Smooth muscle cell of the umbilical artery (primary cell): ENCODE measurements around the gene KIDINS220. TPM values are rescaled to one million over a fixed set of nuclear protein-coding genes. Genes with fewer than 3 reads are reported as not detected.

Experiments
- total RNA-seq: library from RNA; depleted of rRNA; stranded (reverse); fragments of >200 nt; gene quantifications from 2 replicates; pipeline ENCODE4 v1.2.3, GENCODE V29; 2014

The KIDINS220 gene
- 76.0 and 83.7 TPM in 2 replicates for total RNA-seq

DNA sequence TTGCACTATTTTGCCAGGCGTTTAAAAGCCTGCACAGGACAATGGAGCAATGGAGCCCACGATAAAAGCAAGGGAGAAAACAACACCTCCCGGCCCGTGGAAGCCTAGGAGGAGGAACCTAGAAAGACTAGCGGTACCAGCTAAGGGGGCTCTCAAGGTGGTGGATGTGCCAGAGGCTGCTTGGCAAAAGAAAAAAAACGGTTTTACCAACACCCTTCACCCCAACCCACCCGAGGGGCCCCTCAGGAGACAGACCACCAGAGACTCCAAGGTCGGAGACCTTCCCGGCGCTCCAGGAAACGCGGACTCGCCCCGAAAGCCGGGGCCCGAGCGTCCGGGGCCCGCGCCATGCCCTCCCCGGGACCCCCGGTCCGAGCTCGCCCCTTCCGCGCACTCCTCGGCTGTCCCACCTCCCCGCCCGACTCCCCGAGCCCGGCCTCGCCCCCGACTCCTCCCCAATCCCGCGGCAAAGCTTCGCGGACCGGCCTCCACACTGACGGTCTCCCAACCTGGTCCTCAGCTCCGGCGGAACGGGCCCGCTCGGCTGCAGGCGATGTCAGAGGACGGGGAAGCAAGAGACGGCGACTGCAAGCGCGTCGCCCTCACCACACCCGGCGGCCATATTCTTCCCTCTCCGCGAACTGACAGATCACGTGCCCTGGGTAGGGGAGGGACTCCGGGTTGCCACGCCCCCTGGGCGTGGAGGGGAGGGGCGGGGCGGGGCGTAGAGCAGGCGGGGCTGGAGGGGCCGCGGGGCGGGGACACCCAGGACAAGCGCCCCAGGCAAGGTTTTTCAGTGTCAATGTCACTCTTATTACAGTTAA, at the start of gene KIDINS220:
Gene KIDINS220 (minus strand): TSS at position 643 of the 824 bp plus-strand sequence. CDS start 10,520 bp downstream, outside the sequence.

DNA sequence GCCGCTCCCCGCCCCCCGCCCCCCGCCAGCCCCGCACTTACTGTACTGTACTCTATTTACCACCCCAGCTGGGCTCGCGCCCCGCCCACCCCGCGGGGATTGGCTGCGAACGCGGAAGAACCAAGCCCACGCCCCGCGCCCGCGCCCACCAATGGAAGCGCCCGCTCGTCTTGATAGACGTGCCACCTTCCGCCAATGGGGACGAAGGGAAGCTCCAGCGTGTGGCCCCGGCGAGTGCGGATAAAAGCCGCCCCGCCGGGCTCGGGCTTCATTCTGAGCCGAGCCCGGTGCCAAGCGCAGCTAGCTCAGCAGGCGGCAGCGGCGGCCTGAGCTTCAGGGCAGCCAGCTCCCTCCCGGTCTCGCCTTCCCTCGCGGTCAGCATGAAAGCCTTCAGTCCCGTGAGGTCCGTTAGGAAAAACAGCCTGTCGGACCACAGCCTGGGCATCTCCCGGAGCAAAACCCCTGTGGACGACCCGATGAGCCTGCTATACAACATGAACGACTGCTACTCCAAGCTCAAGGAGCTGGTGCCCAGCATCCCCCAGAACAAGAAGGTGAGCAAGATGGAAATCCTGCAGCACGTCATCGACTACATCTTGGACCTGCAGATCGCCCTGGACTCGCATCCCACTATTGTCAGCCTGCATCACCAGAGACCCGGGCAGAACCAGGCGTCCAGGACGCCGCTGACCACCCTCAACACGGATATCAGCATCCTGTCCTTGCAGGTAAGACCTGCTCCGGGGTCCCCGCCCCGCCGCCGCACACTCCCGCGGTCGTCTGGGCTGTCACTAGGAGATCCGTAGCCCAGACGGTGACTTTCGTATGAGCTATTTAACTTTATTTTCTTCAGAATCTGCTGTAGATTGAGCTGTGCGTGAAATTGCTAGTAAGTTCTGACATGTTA, 155.4 kb downstream of the KIDINS220 start, which contains the start of gene ID2:
Gene ID2 (plus strand): TSS at position 271 of the 907 bp plus-strand sequence. CDS start 110 bp downstream, at position 381.

Other genes with a start within 250 kb of the KIDINS220 start
- gene ID2, start 155.6 kb downstream of the KIDINS220 start, total RNA-seq: 97.5 and 118 TPM in 2 replicates
- gene MBOAT2, start 166.1 kb upstream of the KIDINS220 start, total RNA-seq: 65.9 and 127 TPM in 2 replicates